GM19438 (cell line): ENCODE data around the gene ABCA1.
"Not testable (repeated sequence)": the region's sequence is repeated elsewhere in the genome, so short reads cannot be mapped to it uniquely, and the experiment has no call there.

Source experiments
- ATAC-seq: cut with Tn5 transposase; IDR thresholded peaks from one replicate; pipeline ENCODE4 v1.9.1; 2021; ENCODE audit warnings: low read depth; ENCODE audit not compliant: unreplicated experiment

Gene ABCA1

GRCh38 chr9:104907278-104907951 is 20.5 kb downstream of the ABCA1 start:
- ATAC-seq: no peak

GRCh38 chr9:104906441-104907277 is 21.3 kb downstream of the ABCA1 start:
- ATAC-seq: no peak

DNA sequence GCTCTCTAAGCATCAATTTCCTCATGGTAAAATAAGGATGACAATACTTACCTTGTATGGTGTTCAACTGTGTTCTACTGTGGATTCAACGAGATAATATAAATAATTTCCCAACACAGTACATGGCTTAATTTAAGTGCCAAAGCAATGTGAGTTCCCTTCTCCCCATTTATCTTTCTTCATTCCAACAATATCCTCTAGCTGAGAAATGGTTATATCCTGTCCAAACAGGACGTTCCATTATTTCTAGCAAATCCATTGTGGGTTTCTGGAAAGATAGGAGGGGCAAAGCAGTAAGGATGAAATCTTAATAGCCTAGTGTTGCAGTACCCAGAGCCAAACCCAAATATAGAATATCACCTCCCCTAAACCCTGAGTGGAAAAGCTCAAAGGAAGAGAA is 22.0 kb downstream of the ABCA1 start:
- ATAC-seq: no peak

DNA sequence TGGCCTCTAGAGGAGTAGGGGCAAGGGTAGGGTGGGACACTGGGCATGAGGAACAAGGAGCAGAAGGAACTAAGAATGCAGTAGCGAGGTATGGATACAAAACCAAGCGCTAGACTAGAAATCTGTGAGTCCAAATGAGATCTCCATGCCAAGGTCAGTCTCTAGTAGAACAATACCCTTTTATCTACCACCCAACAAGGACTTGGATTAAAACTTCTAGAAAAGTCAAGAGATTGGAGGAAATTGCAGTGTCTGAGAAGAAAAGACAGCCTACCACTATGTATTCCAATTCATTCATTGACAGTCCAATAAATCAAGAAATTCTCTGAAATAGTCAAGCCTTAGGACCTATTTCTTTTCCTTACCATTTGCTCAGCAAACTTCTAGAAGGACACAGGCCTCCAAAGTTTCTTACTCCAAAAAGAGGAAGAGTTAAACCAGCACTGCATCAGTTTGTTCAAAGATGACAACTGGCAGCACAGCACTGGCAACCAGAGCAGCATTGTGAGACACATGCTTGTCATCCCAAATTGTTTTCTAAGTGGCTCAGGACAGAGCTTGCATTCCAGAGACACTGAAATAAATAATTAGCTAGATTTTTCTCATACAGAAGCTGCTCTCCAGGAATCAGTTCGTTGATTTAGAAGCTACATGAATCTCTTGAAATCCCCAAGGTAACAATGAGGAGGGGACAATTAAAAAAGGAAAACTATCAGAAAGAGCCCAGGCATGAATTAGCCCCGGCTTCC is 22.6 kb downstream of the ABCA1 start:
- no peak for ATAC-seq

DNA sequence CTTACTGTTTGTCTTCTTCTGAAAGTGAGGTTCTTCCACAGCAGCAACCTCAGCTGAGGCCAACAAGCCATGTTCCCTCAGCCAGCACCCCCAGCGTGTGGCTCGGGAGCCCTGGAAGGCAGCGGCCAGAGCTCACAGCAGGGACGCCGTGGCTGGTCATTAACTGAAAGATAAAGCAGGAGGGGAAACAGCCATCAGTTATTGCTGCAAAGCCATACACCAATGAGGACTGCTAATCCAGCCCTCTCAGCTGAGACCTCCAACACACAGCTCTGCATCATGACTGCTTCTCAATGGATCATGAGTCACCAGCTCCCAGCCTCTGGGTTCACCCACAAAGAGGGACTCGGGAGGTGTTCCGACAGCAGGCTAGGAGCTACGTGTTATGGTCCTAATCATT is 24.3 kb downstream of the ABCA1 start:
- ATAC-seq: no peak

DNA sequence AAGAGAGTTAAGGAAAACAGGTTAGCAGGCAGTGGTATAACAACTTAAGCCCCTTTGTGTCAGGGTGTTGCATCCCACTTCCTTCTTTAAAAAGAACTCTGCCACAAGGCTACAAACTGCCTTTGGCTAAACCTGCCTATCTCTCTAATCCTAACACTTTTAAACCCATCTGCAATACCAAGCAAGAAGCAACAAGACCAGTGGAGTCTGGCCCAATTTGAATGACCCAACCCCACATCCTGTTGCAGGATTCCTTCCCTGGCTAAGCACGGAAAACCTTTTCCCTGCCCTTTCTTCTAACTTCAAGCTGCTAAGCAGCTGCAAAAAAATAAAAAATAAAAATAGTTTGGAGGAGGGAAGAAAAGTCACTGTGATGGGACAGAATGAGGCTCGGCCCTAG is 27.1 kb downstream of the ABCA1 start:
- ATAC-seq: no peak

- no peak for ATAC-seq
These were observed 27.6 kb downstream of the ABCA1 start for GRCh38 chr9:104900324-104900723.

DNA sequence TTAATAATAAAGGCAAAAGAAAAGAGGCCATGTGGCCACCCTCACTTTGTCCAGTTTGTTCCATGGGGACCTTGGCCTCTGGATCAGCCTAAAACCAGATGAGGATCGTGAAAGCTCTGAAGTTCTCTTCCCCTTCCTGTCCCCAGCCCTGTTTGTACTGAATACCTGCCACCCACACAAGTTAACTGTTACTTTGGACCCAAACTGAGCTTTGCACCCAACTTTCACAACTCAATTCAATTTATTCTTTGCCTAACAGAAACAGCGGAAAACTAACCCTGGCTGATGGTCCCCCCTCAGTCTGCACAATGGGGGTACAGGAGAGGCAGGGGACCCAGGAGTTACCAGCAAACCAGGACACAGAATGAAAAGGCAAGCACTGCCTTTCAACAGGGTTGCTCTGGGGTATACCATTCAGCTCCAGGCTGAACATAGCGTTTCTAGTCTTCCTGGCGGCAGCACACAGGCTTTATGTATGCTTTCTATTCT is 28.2 kb downstream of the ABCA1 start:
- no peak for ATAC-seq

DNA sequence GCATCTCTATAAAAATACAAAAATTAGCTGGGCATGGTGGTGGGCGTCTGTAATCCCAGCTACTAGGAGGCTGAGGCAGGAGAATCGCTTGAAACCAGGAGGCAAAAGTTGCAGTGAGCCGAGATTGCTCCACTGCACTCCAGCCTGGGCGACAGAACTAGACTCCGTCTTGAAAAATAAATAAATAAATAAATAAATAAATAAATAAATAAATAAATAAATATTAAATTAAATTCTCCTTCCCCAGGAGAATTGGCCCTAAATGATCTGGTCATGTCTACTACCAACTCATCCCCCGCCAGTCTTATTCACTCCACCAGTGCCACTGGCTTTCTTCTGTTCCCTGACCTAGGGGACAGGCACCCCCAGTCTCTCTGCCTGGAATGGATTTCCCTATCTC is 29.6 kb downstream of the ABCA1 start:
- not testable (repeated sequence) for ATAC-seq

- no peak for ATAC-seq
These were observed 31.8 kb downstream of the ABCA1 start for GRCh38 chr9:104896131-104896530.

GRCh38 chr9:104895572-104895971 is 32.4 kb downstream of the ABCA1 start:
- no peak for ATAC-seq

DNA sequence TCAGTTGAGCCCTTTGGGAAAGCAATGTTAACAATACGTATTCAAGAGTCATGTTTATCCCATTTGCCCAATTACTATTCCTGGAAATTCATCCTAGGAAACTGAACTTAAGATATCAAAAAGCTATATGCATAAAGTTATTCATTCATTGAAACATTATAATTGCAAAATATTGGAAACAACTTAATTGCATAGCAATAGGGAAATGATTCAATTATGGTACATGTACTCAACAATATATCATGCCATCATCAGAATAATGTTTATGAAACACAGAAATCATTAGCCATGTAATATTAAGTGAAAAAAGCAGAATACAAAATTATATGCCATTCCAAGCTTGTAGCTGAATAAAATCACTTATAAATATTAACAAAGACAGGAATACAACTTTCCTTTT is 35.3 kb downstream of the ABCA1 start:
- no peak for ATAC-seq

DNA sequence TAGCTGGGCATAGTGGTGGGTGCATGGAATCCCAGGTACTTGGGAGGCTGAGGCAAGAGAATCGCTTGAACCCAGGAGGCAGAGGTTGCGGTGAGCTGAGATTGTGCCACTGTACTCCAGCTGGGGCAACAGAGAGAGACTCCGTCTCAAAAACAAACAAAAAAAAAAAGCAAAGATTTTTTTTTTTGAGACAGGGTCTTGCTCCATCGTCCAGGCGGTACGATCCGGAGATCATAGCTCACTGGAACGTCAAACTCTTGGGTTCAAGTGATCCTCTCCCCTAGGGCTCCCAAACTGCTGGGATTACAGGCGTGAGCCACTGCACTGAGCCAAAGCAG is 37.6 kb downstream of the ABCA1 start:
- no peak for ATAC-seq

- ATAC-seq: no peak
These were observed 41.9 kb downstream of the ABCA1 start for GRCh38 chr9:104885818-104886709.

DNA sequence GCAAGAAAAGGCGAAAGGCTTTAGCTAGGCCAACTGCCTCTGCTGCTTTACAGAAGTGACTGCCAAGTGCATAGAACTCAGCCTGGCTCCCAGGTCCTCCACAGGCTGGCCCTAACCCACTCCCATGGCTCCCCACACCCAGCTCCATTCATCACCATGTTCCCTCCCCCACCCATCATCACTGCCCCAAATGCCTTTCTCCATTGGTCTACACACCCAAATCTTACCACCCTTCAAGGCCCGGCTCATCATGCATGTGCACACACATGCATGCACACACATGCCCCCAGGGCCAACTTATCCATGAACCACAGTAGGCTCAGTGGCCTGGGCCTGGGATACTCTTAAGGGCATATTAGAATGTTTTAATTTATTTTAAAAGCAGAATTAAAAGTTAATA is 44.8 kb downstream of the ABCA1 start:
- ATAC-seq: no peak

- ATAC-seq: no peak
These were observed 45.4 kb downstream of the ABCA1 start for GRCh38 chr9:104882566-104882965.

GRCh38 chr9:104882086-104882485 is 45.9 kb downstream of the ABCA1 start:
- ATAC-seq: no peak

GRCh38 chr9:104879555-104880309 is 48.2 kb downstream of the ABCA1 start:
- ATAC-seq: no peak

DNA sequence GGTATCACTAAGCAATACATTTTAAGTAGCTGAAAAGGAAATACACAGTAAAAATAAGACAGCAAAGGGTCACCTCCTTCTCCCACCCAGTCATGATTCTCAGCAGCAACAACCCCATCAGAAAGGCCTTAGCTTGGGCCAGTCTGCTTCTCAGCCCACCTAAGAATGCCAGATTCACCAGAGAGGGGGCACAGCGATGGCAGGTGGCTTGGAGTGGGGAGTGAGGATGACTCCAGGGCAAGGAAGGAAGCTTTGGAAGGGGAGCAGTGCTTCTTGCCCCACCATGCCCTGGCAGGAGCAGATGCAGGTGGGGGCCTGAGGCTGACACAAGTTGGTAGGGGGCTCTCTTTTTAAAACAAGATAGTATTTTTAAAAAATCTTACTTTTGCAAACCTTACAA is 51.4 kb downstream of the ABCA1 start:
- no peak for ATAC-seq

GRCh38 chr9:104875897-104876296 is 52.1 kb downstream of the ABCA1 start:
- ATAC-seq: no peak
